ENCODE results near the gene NDUFA11. TPM values are rescaled to one million over a fixed set of nuclear protein-coding genes. Genes with fewer than 3 reads are reported as not detected.
A peak's percentile ranks its signal among the peaks of the same experiment; 100 is the strongest.

The NDUFA11 gene
- polyA plus RNA-seq, 1 experiment, result 168 TPM

DNA sequence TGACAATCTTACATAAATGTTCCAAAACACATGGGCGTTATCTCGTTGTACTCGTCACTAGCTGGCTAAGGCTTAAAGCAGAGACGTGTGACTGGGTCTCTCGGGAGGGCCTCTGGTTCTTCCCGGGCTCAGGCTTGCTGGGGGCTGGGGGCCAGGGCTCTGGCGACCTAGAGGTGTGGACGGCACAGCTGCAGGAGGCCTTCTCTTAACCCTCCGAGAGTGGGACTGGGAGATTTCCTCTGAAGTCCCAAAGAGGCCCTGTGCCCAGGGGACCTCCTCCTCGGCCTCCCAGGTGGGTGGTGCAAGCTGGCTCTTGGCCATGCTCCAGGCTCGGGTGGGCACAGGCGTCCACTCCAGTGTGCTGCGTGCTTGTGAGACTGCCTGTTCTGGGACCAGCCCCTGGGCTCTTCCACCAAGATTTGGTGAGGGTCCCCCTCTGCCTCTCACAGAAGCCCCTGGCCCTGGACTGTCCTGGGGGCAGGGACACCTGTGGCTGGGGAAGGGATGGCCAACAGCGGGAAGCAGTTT, 12.7 kb upstream of the NDUFA11 start:
- CTCF ChIA-PET, result no interaction called here

DNA sequence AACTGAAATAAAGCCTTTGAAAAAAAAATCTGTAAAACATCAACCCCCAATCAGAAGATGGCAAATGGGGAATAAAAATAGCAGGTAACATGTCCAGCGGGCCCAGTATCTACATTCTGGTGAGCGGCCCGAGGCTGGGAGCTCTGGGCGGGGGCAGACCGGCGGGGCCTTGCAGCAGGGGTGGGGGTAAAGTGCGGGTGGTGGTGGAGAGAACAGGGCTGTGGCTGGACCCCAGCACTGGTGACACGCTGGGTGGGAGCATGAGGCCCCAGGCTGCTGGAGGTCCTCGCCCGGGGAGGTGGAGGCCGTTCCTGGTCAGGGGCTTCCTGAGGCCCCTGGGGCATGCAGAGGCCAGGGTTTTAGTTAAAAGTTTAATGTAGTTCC, 12.2 kb upstream of the NDUFA11 start:
- Histone ChIP-seq H3K27ac (ENCODE audit: low read depth, low read length) (no peak overlapping the region), H3K27me3 (ENCODE audit: control insufficient read depth, insufficient read depth, low read length) (no peaks in the 10 kb centered on the region), H3K9me3 (ENCODE audit: control insufficient read depth, insufficient read depth, low read length) (no peaks in the 10 kb centered on the region; the same call in 1 of the 2 replicates), H3K4me3 (ENCODE audit: low read depth, low read length) (no peak overlapping the region)
- ChIA-PET CTCF (no interaction called here), POLR2A (no interaction called here)
- TF ChIP-seq, protein P1, sequence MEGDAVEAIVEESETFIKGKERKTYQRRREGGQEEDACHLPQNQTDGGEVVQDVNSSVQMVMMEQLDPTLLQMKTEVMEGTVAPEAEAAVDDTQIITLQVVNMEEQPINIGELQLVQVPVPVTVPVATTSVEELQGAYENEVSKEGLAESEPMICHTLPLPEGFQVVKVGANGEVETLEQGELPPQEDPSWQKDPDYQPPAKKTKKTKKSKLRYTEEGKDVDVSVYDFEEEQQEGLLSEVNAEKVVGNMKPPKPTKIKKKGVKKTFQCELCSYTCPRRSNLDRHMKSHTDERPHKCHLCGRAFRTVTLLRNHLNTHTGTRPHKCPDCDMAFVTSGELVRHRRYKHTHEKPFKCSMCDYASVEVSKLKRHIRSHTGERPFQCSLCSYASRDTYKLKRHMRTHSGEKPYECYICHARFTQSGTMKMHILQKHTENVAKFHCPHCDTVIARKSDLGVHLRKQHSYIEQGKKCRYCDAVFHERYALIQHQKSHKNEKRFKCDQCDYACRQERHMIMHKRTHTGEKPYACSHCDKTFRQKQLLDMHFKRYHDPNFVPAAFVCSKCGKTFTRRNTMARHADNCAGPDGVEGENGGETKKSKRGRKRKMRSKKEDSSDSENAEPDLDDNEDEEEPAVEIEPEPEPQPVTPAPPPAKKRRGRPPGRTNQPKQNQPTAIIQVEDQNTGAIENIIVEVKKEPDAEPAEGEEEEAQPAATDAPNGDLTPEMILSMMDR (IDR thresholded peaks at IDR 0.05; ENCODE audit: low read depth, low read length), result no peak
- no peak for DNase-seq (ENCODE audit: low read depth, low spot score)

More for the DNA sequence above, 12.7 kb upstream of the NDUFA11 start:
- POLR2A ChIA-PET, result no interaction called here
- Histone ChIP-seq H3K4me3 (ENCODE audit: low read depth, low read length) (no peak overlapping the region), H3K27ac (ENCODE audit: low read depth, low read length) (no peak overlapping the region), H3K27me3 (ENCODE audit: control insufficient read depth, insufficient read depth, low read length) (no peaks in the 10 kb centered on the region), H3K9me3 (ENCODE audit: control insufficient read depth, insufficient read depth, low read length) (no peaks in the 10 kb centered on the region; the same call in 1 of the 2 replicates)
- TF ChIP-seq, protein P1 (IDR thresholded peaks at IDR 0.05; ENCODE audit: low read depth, low read length), result no peak
- DNase-seq (ENCODE audit: low read depth, low spot score), result no peak

DNA sequence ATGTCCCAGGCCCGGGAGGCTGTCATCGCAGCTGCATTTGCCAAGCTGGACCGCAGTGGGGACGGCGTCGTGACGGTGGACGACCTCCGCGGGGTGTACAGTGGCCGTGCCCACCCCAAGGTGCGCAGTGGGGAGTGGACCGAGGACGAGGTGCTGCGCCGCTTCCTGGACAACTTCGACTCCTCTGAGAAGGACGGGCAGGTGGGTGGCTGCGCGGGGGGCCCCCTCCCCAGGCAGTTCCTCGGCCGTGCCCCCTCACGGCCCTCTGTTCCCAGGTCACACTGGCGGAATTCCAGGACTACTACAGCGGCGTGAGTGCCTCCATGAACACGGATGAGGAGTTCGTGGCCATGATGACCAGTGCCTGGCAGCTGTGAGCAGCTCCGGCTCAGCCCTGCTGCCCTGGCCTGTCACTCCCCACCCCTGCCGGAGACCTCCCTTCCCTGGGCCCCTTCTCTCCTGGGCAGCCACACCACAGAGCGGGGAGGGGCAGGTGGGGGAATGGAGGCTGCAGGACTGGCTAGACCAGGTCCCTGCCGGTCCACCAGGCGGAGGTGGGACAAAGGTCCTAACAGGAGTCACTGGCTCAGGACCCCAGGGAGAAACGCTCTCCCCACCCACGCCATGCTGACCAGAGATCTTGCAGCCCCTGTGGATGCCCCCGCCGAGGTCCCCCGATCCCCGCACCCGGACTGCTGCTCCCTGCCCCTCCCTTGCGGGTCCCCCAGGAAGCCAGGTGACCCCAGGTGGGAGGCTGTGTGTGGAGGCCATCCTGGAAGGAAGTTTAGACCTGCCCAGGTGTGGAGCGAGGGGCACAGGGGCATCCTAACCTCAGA, 11.6 kb upstream of the NDUFA11 start:
- no peaks in the 10 kb centered on the region; the same call in 1 of the 2 replicates for H3K9me3 ChIP-seq (ENCODE audit: control insufficient read depth, insufficient read depth, low read length)
- H3K4me3 ChIP-seq (ENCODE audit: low read depth, low read length), result no peak overlapping the region
- POLR2A ChIA-PET, result no interaction called here
- no peak for DNase-seq (ENCODE audit: low read depth, low spot score)
- H3K27ac ChIP-seq (ENCODE audit: low read depth, low read length), result peak overlapping the region; percentile 2
- no peaks in the 10 kb centered on the region for H3K27me3 ChIP-seq (ENCODE audit: control insufficient read depth, insufficient read depth, low read length)
- TF ChIP-seq, protein P1 (IDR thresholded peaks at IDR 0.05; ENCODE audit: low read depth, low read length), result no peak
- CTCF ChIA-PET, result no interaction called here

DNA sequence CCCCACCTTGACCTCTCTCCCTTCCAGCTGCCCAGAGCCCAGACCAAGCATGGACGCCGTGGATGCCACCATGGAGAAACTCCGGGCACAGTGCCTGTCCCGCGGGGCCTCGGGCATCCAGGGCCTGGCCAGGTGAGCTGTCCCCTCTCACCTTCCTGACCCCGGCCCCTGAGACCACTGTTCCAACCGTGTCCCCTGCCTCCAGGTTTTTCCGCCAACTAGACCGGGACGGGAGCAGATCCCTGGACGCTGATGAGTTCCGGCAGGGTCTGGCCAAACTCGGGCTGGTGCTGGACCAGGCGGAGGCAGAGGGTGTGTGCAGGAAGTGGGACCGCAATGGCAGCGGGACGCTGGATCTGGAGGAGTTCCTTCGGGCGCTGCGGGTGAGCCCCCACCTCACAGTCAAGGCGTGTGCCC, 10.8 kb upstream of the NDUFA11 start:
- ChIA-PET POLR2A (no interaction called here), CTCF (no interaction called here)

More for the DNA sequence above, 10.8 kb upstream of the NDUFA11 start:
- Histone ChIP-seq H3K9me3 (ENCODE audit: control insufficient read depth, insufficient read depth, low read length) (no peaks in the 10 kb centered on the region; the same call in 1 of the 2 replicates), H3K27ac (ENCODE audit: low read depth, low read length) (no peak overlapping the region), H3K27me3 (ENCODE audit: control insufficient read depth, insufficient read depth, low read length) (no peaks in the 10 kb centered on the region), H3K4me3 (ENCODE audit: low read depth, low read length) (no peak overlapping the region)
- no peak for DNase-seq (ENCODE audit: low read depth, low spot score)
- TF ChIP-seq, protein P1 (IDR thresholded peaks at IDR 0.05; ENCODE audit: low read depth, low read length), result no peak
